GM18498 (cell line): ENCODE results near the gene COMMD9.

ENCODE experiments used
- ATAC-seq: cut with Tn5 transposase; IDR thresholded peaks from one replicate; pipeline ENCODE4 v1.9.1; 2021; ENCODE audit warnings: mild to moderate bottlenecking, moderate library complexity; ENCODE audit not compliant: unreplicated experiment

COMMD9 gene

GRCh38 chr11:36296884-36297543 is 7.8 kb upstream of the COMMD9 start:
- no peak for ATAC-seq

- ATAC-seq: no peak
Measured at GRCh38 chr11:36295926-36296325, 6.7 kb upstream of the COMMD9 start, which contains the start of gene PRR5L. Gene PRR5L (plus strand): TSS chr11:36296288. CDS start chr11:36401122, 104,834 bp downstream.

- ATAC-seq: no peak
Measured at GRCh38 chr11:36292311-36292722, 3.1 kb upstream of the COMMD9 start.

- no peak for ATAC-seq
Measured at GRCh38 chr11:36288442-36289225, 590 bp downstream of the COMMD9 start.

GRCh38 chr11:36282926-36283325 is 6.3 kb downstream of the COMMD9 start:
- ATAC-seq: no peak

GRCh38 chr11:36281850-36282249 is 7.4 kb downstream of the COMMD9 start:
- no peak for ATAC-seq

- ATAC-seq: no peak
Measured at GRCh38 chr11:36280531-36280930, 8.7 kb downstream of the COMMD9 start.

GRCh38 chr11:36278531-36279282 is 10.5 kb downstream of the COMMD9 start:
- no peak for ATAC-seq

- no peak for ATAC-seq
Measured at GRCh38 chr11:36274414-36274813, 14.8 kb downstream of the COMMD9 start.

- ATAC-seq: no peak
Measured at GRCh38 chr11:36273110-36273509, 16.1 kb downstream of the COMMD9 start.

GRCh38 chr11:36271794-36272407 is 17.3 kb downstream of the COMMD9 start:
- no peak for ATAC-seq

- ATAC-seq: no peak
Measured at GRCh38 chr11:36270701-36271100, 18.5 kb downstream of the COMMD9 start.

- ATAC-seq: no peak
Measured at GRCh38 chr11:36268337-36268985, 20.8 kb downstream of the COMMD9 start.

- no peak for ATAC-seq
Measured at GRCh38 chr11:36266767-36267166, 22.5 kb downstream of the COMMD9 start.

- ATAC-seq: peak; percentile 77
Measured at GRCh38 chr11:36265793-36266628, 23.2 kb downstream of the COMMD9 start.

- no peak for ATAC-seq
Measured at GRCh38 chr11:36264973-36265344, 24.3 kb downstream of the COMMD9 start.

GRCh38 chr11:36264011-36264972 is 24.9 kb downstream of the COMMD9 start:
- no peak for ATAC-seq

GRCh38 chr11:36261094-36261493 is 28.1 kb downstream of the COMMD9 start:
- ATAC-seq: no peak
